Measurements from ENCODE around the gene ZNF214.

ZNF214 gene
- 0 to 0.86 (median 0.20) reads per million in 18 experiments for total RNA-seq

DNA sequence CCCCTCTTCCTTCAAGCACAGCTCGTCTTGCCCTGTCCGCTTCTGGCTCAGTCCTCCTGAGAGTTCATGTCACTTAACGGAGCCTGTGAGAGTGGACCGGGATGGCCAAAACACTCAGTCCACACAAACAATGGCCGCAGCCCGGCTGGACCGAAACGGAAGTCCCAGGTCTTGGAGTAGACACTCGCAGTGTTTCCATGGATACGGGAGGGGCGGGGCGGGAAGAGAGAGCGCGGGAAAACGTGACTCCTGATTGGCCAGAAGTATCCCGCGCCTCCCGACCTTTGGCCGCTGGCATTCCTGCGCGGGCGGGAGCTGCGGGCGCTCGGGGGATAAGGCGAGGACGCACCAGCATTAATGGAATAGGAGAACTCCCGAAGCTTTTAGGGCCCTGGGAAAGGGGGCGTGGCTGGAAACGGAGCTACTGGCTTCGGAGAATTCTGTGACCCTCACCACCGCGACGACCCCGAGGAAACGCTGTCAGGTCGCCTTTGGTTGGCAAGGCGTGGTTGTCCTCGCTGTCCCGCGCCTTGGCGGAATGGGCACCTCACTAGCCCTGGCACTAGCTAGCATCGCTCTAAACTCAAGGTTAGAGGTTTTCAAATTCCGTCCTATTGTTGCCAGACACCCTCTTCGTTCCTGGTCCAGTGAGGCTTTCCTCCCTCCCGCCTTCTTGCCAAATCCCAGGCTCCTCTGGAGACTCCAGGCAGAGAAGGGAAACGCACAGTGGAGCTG, at the start of gene ZNF214, which contains the start of gene NLRP14:
Gene ZNF214 (minus strand): TSS at position 164 of the 735 bp plus-strand sequence. CDS start 17,511 bp downstream, outside the sequence.
Gene NLRP14 (plus strand): TSS at position 297 of the 735 bp plus-strand sequence. CDS start 18,108 bp downstream, outside the sequence.
- peak; percentile 53 to 68 for DNase-seq

DNA sequence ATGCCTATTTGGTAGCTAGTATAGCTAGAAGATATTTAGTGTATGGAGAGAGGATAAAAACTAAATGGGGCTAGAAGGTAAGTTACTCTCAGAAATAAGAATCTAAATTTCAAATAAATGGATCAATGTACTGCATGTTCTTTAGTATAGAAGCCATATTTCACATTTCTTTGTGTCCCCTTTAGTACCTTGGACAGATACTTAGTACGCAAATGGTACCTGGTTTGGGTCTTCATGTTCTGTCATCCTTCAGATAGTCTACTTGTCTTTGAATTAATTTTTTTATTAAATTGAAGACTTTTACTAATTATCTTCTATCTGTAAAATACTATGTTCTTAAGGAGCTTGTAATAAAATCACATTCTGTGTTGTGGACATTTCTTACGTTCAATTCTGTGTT, 42.4 kb upstream of the ZNF214 start:
- DNase-seq = no peak

DNA sequence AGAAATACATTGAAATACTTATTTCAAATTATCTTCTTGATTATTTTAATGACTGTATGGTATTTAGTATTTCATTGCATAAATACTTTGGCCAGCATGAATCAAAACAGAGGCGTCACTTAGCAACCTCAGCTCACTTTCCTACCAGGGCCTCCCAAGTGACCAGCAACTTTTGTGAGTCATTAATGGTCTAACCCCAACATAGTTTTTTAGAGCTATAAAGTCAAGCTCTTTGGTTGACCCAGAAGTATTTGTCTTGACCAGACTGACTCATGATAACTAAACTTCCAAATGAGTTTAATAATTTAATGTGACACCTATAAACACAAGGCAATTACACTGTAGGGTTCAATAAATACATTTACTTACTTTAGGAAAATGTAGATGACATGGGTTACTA, 40.7 kb upstream of the ZNF214 start:
- DNase-seq = no peak

DNA sequence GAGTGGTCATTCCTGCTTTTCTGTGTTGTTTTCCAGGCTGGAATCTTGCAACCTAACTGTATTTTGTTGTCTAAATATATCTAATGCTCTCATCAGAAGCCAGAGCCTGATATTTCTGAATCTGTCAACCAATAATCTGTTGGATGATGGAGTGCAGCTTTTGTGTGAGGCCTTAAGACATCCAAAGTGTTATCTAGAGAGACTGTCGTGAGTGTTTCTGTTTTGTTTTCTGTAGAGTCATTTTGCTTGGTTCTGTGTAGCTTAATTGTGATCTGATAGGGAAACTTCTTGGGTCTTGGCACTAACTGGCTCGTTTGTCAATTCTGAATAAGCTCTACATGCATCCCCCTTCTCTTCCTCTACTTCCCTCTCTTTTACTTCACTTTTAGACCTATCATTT, 37.5 kb upstream of the ZNF214 start:
- no peak for DNase-seq

- DNase-seq = no peak
Observed at GRCh38 chr11:7056828-7057513, 36.8 kb upstream of the ZNF214 start.

- no peak for DNase-seq
Observed at GRCh38 chr11:7050191-7050590, 30.0 kb upstream of the ZNF214 start.

- DNase-seq = no peak
Observed at GRCh38 chr11:7046474-7047175, 26.5 kb upstream of the ZNF214 start.

DNA sequence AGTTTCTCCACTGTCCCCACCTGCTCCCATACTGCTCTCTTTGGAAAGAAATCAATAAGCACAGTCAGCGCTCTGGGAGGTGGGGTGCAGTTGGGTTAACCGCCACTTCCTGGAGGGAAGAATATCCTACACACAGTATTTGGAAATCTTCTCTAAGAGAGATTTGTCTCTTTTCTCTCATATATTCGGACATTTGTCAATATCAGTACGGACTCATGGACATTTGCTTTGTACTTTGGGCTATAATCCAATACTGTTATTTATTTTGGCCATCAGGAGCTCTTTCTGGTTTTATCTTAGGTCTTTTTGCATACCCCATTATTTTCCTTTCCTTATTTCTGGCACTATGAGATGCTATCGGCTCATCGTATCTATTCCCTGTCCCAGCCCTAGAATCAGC, 13.9 kb upstream of the ZNF214 start:
- no peak for DNase-seq

- DNase-seq = no peak
Observed at GRCh38 chr11:7032692-7033091, 12.5 kb upstream of the ZNF214 start.

DNA sequence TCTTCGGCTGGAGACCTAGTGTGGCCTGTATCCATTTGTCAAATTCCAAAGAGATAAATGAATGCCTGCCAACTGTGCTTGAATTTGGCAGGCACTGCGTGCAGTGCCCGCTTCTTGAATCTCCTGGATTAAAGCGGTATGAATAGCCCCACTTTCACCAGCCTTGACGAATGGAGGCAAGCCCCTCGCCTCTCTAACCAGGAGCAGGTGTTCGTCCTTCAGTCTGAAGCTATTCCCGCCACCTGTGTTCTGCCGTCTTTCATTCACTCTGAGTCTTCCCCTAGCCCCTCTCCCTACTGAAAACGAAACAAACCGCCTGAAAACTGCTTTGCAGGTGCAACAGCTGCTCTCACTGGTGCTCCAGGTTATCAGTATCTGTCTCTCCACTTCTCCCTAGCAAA, 11.3 kb upstream of the ZNF214 start:
- no peak for DNase-seq

DNA sequence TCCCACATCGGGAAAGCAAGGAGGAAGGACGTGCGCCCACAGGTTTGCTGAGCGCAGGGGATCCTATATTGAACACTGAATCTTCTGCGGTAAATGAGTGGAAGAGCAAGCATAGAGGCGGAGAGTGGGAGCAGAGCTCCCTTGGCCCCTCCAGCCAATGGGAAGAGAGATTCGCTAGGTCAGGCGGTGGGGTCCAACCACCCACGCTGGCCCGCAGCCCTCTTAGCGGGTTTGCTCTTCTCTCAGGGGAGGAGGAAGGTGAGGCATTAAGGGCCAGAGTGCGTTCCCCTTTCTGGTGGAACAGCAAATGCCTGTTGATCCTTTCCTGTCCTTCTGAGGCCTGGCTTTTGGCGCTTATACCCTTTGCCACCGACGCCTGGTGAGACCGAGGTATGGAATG, 10.7 kb upstream of the ZNF214 start:
- DNase-seq = no peak

DNA sequence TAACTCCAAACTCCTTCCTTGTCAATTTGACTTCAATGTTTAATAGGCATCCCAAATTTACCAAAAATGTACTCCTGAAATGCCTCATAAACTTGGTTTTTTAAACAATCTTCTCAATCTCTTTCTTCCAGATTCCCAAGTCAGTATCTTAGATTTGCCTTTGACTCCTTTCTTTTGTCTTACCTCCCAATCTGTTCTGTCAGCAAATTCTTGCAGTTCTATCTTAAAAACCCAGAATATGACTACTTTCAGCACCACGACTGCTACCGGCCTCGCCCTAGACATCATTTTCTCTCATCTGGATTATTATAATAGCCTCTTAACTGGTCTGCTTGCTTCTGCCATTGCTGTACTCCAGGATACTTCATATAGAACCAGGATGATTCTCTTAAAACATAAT, 8.0 kb upstream of the ZNF214 start:
- no peak for DNase-seq

- DNase-seq = no peak
Observed at GRCh38 chr11:7021318-7021717, 1.2 kb upstream of the ZNF214 start.

DNA sequence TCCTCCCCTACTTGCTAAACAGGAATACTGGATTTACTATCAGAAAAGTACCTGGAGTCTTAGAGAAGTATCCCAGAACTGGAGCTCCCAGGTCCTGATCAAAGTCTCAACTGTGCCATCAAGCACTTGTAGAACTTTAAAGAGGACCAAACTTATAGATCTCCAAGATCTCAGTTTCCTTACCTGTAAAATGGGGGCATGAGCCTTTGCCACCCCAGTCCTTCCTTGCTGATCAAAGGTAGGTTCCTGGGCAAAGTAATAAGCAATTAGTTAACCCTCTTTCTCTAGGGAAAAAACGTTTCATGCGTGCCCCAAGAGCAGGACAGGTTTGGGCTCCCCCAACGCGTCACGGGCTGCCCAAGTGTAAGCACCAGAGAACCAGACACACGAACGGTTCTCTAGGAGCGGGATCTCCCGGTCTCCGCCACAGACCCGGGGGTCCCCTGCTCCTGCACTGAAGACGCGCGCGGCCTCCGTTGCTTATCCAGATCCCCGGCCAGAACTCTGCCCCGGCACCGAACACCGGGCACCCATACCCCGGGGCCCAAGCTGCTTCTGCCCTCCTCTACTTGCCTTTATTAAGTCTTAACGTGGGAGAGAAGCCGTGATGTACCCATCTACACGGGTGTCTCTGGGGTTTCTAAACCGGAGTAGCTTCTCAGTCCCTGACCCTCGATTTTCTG, 505 bp downstream of the ZNF214 start:
- DNase-seq = no peak

DNA sequence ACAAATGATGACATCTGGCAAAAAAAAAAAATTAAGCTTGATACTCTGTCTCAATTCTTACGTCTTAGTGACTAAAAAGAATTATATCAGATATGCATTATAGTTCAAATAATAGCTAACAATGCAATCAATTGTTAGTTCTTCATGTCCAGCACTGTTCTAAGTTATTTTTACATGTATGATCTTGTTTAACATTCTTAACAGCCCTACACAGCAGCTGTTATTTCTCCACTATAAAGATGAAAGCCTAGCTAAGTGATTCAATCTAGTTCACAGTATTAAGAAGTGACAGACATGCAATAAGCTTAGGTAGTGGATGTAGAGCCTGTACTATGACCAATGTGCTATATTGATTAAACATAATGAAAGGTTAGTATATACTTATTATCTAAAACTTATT, 4.1 kb downstream of the ZNF214 start:
- DNase-seq = no peak

DNA sequence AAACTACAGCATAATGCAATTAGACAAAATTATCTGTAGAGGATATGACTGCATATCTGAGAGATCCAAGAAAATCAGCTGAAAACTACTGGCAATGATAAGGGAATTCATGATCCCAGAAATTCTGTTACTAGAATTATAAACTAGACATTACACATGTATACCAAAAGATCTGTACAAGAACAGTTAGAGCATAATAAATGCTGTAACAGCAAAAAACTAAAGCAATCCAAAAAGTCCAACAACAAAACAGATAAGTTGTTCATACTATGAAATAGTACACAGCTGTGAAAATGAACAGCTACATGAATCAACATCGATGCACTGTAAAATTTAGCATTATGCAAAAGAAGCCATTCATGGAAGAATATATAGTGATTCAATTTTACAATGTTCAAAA, 6.0 kb downstream of the ZNF214 start:
- DNase-seq = no peak

DNA sequence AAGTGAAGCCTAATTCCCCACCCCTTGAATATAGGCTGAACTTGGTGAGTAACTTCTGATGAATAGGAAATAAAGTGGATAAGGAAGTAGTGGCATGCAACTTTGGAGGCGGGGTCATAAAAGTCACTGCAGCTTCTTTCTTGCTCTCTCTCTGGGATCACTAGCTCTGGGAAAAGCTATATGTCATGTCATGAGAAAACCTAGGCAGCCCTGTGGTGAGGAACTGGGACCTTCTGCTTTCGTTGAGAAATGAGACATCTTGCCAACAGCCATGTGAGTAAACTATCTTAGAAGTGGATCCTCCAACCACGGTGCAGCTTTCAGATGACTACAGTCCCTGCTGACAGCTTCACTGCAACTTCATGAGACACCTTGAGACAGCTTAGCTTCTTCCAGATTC, 15.7 kb downstream of the ZNF214 start:
- DNase-seq = peak; percentile 90 to 91

DNA sequence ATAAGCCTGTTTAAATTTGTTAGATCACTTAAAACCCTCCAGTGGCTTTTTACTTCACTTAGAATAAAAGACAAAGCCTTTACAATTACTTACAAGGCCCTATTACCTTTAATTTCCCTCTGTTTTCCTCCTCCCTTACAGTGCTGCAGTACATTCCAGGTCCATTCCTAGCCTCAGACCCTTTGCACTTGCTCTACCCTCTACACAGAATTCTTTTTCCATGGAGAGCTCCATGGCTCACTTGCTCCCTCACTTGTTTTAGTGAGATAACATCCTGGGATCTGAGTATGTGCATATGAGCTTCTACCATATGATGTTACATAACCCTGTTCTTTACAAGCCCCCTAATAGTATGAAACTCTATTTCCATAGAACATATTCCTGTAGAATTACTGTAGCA, 24.4 kb downstream of the ZNF214 start:
- no peak for DNase-seq

DNA sequence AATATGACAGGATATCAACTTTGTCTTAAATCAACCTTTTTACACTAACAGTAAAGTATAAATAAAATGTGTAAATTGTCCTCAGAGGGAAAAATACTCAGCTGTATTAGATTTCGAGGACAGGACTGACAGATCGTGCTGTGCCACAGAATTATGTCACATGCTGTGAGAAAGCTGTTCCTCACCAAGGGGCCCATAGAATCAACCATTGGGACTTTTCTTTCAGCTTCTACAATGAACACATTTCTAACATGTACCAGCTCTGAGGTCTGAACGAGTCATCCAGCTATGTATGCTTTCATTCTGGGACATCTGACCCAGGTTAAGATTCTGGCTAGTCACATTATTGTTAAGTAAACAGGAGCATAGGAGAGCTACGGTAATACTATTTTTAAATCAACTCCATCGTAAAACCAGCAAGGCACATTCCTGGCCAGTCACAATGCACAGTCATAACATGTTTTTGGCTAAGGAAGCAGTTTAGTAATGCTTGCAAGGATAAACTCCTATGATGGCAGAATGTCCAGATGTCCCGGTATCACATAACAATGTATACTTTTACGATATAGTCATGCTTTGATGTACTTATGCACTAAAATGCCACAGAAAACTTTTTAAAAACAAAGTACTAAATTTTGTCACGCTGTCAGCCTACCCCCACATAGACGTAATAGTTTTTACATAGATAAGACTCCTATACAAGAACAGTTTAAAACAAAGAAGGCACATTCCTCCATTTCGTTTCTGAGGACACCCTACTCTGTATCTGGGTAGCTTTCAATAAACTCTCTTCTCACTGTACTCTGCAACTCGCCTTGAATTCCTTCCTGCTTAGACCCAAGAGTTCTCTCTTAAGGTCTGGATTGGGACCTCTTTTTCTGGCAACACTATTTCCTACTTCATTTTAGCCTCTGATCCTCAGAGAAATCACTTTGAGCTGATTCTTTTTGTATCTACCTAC, 27.4 kb downstream of the ZNF214 start:
- no peak for DNase-seq

DNA sequence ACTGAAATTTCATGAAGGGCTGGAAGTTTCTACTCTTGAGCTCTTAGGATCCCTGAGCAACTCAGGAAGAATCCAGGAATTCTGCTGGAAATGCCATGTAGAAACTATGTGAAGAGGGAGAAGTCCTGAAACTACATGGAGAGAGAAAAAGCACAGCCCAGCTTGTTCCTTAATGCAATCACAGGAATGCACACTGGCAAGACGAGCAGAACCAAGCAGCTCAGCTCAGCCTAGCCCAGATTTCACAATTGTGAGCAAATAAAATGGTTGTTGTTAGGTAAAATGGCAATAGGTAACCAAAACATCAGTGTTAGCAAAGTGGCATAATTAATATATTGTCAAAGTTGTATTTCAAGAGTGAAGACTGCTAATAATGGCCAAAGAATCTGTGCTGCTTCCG, 28.1 kb downstream of the ZNF214 start:
- no peak for DNase-seq

- no peak for DNase-seq
Observed at GRCh38 chr11:6991227-6991626, 28.9 kb downstream of the ZNF214 start.

DNA sequence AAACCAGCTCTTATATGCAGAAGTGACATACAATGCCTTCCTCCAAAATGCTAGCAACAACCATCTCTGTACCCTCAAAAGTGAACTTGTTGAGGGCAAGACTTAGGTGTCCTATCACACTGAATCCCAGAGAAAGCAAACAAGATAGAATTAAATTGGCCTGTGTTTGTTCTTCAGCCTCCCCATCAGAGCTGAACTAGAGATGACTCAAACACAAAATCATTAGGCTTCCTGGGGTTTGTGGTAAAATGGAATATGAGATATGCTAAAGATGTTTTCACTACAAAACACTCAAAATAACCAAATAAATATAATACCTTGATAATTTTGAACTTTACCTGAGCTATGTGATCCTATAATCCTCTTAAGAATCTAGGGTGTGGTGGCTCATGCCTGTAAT, 31.6 kb downstream of the ZNF214 start:
- DNase-seq = no peak
